GM21619 (cell line): ENCODE measurements around the gene NHS.

Experiments
- ATAC-seq: cut with Tn5 transposase; IDR thresholded peaks from one replicate; pipeline ENCODE4 v1.9.1; 2021; ENCODE audit not compliant: unreplicated experiment

Gene NHS

DNA sequence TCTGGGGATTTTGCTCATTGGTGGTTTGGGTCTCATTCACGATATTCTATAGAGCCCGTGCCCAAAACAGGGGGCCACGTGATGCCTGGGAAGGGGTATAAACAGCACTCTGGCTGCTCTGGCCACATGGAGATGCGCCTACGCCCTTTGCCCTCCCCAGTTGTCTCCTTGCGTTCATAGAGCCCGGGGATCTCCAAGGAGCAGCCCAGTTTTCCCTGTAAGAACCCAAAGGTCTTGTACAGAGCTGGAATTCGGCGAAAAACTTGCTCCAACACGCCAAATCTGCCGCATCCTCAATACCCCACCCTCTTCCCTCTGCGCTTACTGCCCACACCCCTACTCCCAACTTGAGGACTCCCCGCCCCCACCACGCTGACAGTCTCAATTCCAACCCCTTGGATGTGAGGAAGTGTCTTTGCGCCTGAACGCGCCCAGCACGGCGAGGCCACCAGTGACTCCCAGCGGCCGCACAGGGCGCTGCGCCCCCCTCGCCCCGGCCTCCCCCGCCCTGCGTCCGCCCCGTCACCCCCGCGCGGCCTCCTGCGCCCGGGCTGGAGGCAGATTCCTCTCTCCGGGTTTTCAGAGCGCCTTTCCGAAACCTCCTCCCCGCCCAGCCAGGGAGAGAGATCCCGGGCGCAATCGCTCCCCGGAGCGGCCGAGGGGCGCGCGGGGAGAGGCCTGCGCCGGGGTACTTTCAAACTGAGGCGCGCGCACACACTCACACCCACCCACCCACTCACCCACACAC lies at the start of gene NHS:
NHS (plus strand) TSS at position 582 of the 748 bp plus-strand sequence. CDS start 558 bp downstream, outside the sequence.
- ATAC-seq: no peak

DNA sequence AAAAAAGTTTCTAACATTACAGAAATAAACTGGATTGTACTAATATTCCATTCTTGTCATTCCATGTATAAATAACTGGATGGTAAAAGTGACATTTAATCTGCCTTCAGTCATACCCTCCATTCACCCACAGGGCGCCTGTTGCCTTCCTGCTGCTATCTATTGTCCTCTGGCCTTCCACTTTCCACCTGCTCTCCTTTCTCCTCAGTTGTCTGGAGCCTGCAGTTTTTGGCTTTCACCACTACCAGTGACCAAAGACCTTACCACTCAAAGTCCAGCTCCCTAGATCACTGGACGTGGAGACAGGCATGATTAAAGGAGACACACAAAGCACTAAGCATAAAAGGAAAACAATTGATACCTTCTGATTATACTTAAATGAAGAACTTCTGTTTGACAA lies 46.2 kb upstream of the NHS start:
- ATAC-seq: no peak

DNA sequence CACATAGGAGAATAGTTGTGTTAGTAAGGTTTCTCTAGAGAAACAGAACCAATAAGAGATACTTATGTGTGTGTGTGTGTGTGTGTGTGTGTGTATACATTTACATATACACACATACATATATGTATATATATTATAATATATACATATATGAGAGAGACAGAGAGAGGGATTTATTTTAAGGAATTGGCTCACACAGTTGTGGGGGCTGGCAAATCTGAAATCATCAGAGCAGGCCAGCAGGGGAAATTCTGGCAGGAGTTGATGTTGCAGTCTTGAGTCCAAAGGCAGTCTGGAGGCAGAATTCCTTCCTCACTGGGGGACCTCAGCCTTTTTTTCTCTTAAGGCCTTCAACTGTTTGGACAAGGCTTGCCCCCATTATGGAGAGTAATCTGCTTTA lies 38.6 kb upstream of the NHS start:
- ATAC-seq: no peak

DNA sequence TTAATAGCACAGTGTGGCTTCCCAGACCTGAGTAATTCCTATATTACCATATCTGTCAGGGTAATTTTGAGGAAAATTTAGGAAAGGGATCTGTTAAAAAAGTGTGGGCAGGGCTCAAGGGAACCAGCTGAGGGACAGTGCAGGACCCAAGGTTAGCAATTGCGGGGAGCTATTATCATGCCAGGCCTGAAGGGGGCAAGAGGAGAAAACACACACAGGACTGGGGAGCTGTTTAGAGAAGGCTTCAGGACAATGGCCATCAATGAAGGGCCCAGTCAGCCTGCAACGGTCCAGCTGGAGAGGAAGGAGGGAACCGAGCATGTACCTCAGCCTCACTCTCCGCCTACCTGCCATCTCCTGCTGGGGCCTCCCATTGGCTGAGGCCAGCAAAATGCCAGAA lies 19.0 kb upstream of the NHS start:
- no peak for ATAC-seq

DNA sequence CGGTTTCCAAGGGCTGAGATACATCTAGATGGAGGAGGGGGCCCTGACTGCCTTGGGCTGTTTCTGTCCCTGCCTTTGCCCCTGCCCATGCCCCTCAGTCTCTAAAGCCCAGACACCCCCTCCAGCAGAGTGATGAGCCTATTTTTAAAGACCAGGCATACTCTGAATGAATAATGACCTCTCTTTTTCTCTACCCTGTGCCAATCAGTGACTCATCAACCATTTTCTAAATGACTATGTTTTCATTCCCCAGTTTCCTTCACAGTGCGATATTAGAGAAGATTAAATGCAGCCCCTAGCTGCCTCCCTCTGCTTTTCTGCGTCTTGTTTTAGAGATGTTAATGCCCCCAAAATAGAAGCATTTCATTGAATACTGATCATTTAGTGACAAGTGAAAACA lies 15.5 kb upstream of the NHS start:
- ATAC-seq: no peak

DNA sequence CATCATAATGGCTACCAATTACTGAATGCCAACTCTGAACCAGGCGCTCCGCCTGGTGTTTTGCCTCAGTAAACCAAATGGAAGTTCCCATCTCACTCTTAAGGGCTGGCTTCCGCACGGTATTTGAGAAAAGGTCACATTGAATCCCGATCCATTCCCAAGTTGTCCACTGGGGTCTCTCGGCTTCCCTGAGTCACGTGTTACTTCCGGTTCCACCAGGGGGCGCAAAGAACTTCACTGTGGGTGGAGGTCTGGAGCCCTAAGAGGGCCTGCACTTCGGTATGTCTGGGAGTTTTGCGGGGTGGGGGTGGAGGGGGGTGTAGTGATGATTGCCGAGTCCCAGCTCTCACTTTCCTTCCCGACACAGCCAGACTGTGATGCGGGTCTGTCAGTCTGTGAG lies 13.4 kb upstream of the NHS start:
- no peak for ATAC-seq

DNA sequence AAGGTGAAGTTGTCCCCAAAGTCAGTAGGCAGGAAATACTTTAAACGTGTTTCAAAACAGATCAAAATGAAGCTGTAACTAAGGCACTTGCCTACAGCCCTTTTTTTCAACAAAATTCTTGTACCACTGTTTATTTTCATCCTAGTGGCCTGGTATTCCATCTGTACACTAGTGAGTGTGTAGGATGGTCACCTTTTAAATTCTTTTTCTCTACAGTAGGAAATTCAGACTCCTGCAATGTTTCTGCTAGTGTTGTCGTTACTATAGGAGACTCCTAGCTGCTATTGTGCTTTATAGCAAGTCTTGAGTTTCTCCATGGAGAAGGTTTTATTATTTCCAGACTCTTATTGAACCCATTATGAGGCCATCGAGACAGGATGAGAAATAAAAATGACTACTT lies 7.0 kb upstream of the NHS start:
- no peak for ATAC-seq

DNA sequence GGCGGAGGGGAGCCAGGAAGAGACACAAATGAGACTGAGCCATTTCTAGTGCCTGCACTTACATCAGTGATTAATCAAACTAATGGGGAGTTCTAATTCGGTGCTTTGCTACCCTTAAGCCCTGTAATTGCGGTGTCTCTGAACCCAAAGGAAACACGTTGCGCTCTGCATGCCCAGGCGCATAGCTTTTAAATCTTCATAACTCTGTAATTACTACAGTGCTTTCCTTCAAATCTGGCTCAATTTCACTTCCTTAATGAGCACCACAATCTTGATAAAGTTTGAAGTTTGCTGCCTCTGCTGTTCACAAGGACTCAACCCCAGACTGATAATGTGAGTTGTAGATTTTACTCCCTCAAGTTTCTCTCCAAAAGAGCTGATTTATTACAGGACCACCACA lies 5.7 kb upstream of the NHS start:
- no peak for ATAC-seq

DNA sequence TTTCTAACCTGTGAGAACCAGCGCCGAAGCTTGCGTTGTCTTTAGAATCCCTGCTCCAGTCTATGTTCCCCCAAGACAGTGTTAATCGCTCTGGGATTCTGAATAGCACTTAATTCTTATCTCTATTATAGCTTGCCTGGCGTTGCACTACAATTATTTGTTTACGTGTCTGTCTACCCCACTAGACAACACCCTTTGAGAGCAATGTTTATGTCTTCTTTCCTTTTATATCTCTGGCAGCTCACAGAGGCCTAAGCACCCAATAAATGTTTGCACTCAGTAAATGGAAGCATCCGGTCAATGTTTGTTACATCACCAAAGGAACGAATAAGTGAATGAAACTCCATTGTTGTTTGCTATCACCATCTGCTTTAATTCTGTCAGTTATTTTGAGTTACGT lies 4.8 kb upstream of the NHS start:
- ATAC-seq: no peak

DNA sequence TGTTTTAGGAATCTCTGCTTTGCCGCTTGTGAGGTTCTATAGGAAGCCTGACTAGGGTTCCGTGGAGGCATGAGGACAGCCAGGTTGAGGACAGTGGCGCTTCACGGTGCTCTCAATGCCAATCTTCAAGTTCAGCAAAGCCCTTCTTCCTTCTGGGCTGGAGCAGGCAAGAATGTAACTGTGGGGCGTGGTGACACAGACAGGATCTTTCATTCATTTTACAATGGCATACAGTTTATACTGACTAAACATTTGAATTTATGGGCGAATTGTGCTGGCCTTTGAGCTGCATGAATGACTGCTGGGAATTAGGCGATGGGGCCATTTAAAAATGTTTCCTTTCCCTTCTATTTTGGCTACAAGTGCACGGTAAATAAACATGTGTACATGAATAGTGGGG lies 2.9 kb upstream of the NHS start:
- no peak for ATAC-seq

DNA sequence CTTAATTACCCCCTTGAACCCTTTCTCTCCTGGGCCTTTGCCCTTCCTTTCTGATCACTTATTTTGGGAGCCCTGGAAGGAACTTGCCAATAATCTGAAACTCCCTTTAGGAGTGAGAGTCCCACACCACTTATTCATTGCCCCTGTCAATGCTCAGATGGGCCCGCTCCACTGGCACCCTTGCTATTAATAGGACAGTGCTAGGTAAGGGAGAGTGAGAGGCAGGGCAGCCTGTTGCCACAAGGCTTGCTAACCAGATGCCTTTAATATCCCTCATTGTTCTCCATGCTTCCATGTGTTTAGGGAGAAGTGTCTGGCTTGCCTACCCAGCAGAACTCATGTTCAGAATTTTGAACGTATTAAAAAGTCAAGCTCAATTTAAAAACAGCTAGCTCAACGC lies 1.7 kb upstream of the NHS start:
- ATAC-seq: no peak

DNA sequence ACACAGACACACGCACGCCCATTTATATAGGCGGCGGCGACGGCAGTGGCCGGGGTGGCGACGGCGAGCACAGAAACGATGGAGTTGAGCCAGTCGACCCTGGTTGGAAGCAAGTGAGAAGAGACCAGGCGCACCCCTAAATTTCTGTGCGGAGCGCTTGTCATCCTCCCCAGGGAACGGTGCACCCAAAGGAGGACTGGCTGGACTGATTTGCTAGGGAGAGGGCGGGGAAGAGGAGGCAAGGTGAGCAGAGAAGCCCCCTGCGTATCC lies 302 bp downstream of the NHS start:
- no peak for ATAC-seq

DNA sequence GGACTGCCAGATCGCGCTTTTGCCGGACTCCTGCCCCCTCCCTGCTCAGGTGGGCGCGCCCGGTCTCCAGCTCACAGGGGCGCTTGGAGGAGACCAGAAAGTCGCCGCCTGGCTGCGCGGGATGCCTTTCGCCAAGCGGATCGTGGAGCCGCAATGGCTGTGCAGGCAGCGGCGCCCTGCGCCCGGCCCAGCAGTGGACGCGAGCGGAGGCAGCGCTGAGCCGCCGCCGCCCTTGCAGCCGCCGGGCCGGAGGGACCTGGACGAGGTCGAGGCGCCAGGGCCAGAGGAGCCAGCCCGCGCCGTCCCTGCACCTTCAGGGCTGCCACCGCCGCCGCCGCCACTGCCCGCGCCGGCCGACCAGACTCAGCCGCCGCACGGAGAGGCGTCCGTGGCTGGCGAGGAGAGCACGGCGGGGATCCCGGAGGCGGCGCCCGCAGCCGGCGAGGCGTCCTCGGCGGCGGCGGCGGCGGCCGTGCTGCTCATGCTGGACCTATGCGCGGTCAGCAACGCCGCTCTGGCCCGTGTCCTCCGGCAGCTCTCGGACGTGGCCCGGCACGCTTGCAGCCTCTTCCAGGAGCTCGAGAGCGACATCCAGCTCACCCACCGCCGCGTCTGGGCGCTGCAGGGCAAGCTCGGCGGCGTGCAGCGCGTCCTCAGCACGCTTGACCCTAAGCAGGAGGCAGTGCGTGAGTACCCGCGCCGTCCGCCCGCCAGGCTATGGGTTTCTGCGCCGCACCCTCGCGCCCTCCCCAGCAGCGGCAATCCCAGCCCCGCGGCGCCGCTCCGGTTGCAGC lies 834 bp downstream of the NHS start:
- no peak for ATAC-seq

DNA sequence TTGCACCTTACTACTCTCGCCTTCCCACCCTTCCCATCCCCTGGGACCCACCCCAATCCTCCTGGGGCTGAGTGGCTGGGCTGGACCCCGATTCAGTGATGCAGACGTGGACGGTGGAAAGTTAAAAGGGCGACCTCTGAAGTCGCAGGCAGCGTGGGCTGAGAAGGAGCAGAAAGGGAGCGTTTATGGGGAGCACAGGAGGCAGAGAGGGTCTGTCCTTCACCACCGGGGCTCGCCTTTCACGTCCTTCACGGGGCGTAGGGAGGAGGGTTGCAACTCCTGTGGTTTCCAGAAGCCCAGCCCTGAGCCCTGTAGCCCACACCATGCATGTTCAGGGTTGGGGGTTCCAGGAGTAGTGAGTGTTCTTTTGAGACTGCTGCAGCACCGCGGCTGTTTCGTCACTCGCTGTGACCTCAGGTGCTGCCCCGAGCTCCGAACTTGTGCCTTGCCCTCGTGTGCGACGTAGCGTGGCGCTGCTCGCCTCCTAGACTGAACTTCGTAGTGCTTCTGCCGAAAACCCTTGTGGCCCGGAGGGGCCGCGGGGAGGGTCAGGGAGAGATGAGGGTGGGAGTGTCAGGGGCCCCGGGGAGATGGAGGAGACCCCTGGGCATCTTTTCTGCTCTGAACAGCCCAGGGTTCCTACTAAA lies 1.6 kb downstream of the NHS start:
- ATAC-seq: no peak

DNA sequence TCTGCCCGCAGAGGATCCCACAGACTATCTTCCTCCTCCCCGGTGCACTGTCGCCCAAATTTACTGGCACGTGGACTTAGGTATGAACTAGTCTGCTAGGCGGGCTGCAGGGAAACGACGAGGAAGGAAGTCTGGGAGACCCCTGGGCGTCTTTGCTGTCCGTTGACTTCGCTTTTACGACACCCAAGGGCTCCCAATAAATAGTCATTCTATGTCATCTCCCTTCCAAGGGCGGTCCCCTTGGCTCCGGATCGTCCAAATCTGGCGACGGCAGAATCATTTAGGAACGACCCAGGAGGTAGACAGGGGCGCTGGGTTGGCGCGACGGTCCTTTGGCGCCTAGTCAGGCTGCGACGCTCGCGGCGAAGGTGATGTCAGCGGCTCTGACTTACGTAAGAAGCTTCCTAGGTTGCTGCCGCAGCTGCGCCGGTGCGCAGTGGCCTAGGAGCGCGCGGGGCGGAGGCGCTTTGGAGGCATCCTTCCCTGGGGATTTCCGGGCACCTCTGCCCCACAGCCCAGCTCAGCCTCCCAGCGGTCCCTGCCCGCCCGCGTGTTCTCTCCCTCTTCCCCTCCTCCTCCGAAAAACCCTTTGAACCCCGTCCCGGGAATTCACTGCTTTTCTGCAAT lies 2.2 kb downstream of the NHS start:
- no peak for ATAC-seq

DNA sequence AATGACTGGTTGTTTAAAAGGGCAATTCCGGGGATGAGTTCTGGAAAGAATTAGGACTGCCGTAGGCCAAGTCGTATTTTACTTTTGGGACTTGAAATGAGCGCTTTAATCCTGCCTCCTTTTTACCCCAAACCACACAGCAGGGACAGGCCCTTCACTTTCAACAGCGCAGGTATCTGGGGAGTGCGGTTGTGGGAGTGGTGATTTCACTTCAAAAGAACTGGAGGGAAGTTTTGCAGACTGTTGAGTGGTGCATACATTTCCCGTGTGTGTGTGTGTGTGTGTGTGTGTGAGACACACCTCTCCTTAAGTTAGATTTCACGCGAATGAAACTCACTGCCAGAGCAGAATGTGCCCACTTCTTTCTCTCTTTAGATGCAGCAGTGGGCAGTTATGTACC lies 2.8 kb downstream of the NHS start:
- no peak for ATAC-seq

DNA sequence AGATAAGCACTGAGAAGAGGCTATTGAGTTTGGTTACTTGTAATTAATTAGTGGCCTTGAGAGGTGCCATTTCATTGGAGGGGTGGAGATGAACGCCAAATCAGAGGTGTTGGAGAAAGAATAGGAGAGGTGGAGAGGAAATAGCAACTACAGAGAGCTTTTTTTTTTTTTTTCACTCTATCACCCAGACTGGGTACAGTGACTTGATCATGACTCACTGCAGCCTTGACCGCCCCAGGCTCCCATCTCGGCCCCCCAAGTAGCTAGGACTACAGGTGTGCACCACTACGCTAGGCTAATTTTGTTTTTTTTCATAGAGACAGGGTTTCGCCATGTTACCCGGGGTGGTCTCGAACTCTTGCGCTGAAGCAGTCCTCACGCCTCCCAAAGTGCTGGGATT lies 5.2 kb downstream of the NHS start:
- no peak for ATAC-seq

DNA sequence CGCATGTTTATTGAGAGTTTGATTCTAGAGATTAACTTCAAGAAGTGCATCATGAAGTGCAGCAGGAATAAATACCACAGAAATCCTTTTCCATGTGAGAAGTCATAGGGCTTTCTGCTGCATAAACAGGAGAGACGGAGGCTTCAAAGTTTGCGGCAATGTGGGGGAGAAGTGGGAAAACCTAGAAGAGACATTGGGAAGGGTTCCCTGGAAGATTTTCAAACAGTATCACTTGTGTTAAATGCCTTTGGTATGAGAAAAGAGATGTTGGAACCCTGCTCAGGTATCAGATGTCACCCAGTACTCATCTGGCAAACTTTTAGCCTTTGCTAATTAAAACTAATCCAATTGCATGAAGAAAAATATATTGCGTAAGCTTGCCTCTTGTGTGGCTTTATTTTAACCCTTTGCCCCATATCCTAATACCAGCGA lies 15.4 kb downstream of the NHS start:
- ATAC-seq: no peak

DNA sequence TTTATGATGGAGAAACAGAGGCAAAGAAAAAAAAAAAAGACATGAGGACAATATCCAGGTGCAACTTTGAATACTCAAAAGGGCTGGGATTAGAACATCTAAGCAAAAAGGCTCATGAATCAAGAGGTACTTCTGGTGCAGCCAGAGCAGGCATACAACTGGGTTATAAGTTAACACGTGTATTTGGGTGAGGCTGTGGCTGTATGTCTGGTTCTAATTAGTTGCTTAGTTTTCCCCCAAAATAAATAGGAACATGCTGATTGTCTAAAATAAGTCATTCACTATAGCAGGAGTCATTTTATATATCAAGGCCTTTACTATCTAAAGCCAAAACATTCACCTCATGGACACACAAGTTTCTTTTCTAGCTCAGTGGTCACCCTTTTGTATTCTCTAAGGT lies 20.2 kb downstream of the NHS start:
- ATAC-seq: no peak

DNA sequence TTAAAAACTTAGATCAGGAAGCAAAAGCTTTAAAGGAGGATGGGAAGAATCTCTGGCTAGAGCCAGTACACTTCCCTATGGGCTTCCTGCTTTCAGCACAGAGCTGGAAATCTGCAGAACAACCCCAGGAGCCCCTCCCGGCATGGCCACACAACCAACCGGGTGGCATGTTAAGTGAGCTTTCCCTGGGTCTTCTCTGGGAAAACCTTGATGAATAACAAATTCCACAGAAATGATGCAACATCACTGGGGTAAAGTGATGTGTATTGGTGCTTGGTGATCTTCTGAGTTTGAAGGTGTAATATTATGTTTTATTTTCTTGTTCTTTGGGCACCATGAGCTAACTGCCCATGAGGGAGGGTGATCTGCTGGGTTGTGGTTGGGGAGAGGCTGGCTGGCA lies 22.1 kb downstream of the NHS start:
- ATAC-seq: no peak

DNA sequence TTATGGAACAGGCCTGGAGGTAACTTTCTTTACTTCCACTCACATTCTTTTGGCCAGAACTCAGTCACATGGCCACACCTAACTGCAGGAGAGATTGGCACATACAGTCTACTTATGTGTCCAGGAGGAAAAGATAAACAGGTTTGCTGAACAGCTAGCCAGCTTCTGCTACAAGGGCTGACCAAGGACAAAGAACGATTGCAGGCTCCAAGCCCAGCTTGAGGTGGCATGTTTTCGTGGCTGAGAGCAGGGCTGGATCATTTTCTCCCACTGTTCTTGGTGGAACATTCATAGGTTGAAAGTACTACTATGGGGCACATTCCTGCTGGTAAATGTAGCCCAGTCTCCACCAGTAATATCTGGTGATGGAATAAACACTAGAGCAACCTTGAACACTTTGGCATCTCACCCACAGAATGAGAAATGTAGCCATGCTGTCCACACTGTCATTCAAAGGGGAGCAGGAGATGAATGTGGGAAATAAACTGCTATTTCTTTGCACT lies 28.2 kb downstream of the NHS start:
- no peak for ATAC-seq

DNA sequence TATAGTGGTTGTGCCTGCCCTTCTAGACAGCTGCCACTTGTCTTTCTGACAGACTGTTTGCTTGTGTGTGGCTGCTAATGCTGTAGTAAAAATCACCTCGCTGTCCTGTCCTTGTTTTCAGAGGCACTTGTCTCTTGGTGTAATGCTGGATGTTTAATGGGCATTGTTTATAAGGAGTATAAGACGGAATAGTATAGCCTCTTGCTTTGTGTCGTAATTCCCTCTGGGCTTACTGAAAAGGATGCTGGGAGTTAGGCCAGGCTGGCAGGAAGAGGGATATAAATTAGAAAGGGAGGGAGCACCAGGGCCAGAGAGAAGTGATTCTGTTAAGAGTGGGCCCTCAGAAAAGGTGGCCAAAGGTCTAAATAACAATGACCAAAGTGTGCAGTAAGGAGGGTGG lies 29.0 kb downstream of the NHS start:
- ATAC-seq: no peak
